AG04450 (cell line): ENCODE measurements around the gene CFAP251. TPM values are rescaled to one million over a fixed set of nuclear protein-coding genes. Genes with fewer than 3 reads are reported as not detected.

Experiments used
- CTCF ChIA-PET: fragments of 300-600, 350-600 bp; formaldehyde crosslinking; extraction: SDS; loops from one replicate; lab custom pipeline; 2022; ENCODE audit warnings: antibody characterized with exemption, inconsistent platforms; lab: Charles Lee
- POLR2A ChIA-PET: fragments of 350-600 bp; formaldehyde crosslinking; extraction: SDS; loops from one replicate; lab custom pipeline; 2021; ENCODE audit warnings: antibody characterized with exemption, inconsistent platforms; lab: Yijun Ruan, JAX
- DNase-seq: peaks from one replicate; pipeline ENCODE4 v3.0.0-alpha.2; 2011; ENCODE audit warnings: low read depth, low spot score
- H3K27ac ChIP-seq: one replicate; pipeline ENCODE4 v1.5.1; 2012; ENCODE audit warnings: low read depth, low read length, control low read depth
- H3K27me3 ChIP-seq: one replicate; pipeline ENCODE4 v1.6.0; 2012; ENCODE audit warnings: low read length; ENCODE audit not compliant: control insufficient read depth, insufficient read depth
- H3K4me3 ChIP-seq: 2 replicates; pipeline ENCODE4 v1.5.1; 2011; ENCODE audit warnings: mild to moderate bottlenecking, low read depth, low read length, control low read depth
- H3K9me3 ChIP-seq: 2 replicates; pipeline ENCODE4 v1.5.1; 2012; ENCODE audit warnings: low read length; ENCODE audit not compliant: control insufficient read depth, insufficient read depth
- polyA plus RNA-seq: library from polyadenylated mRNA; depleted of rRNA; stranded (reverse); fragments of >200 nt; gene quantifications from 2 replicates; pipeline ENCODE4 v1.2.3, GENCODE V29; 2011
- TF ChIP-seq, protein P1 (sequence below): IDR thresholded peaks from 2 replicates; pipeline ENCODE4 v1.5.1; 2011; ENCODE audit warnings: low read depth, low read length, control low read depth, inconsistent platforms

CFAP251 gene
- polyA plus RNA-seq, 1 experiment, result 16.1 TPM

DNA sequence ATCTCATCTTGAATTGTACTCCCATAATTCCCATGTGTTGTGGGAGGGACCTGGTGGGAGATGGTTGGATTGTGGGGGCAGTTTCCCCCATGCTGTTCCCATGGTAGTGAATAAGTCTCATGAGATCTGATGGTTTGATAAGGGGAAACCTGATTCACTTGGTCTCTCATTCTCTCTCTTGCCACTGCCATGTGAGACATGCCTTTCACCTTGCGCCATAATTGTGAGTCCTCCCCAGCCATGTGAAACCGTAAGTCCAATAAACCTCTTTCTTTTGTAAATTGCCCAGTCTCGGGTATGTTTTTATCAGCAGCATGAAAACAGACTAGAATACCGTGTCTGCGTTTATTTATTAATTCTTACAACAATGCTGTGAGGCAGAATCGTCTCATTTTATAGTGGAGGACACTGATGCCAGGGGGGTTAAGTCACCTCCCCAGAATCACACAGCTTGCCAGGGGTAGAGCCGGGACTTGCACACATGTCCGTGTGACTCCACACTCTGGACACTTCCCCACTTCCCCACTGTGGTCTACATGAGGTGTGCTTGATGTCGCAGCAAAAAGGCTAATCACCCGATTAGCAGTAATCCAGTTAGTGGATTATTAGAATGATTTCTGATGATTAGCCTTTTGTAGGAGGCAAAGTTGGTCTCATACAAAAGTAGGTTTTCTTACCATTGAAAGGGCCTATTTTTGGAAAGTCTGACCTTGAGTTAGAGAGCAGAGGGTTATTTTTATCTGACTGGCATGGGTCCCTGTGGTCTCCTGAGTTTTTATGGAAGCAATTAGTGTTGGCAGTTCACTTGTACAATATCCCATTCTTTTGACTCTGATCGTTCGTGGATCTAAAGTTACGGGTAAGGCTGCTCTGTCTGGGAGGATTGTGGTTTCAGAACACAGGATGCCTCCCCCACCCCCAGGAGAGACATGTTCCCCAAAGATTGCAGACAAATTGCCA is 55.9 kb downstream of the CFAP251 start:
- no peak overlapping the region for H3K4me3 ChIP-seq
- H3K27ac ChIP-seq, result no peak overlapping the region
- H3K9me3 ChIP-seq, result peaks cover 6% of the 10 kb centered on the region
- TF ChIP-seq, protein P1, sequence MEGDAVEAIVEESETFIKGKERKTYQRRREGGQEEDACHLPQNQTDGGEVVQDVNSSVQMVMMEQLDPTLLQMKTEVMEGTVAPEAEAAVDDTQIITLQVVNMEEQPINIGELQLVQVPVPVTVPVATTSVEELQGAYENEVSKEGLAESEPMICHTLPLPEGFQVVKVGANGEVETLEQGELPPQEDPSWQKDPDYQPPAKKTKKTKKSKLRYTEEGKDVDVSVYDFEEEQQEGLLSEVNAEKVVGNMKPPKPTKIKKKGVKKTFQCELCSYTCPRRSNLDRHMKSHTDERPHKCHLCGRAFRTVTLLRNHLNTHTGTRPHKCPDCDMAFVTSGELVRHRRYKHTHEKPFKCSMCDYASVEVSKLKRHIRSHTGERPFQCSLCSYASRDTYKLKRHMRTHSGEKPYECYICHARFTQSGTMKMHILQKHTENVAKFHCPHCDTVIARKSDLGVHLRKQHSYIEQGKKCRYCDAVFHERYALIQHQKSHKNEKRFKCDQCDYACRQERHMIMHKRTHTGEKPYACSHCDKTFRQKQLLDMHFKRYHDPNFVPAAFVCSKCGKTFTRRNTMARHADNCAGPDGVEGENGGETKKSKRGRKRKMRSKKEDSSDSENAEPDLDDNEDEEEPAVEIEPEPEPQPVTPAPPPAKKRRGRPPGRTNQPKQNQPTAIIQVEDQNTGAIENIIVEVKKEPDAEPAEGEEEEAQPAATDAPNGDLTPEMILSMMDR, result no peak
- no peaks in the 10 kb centered on the region for H3K27me3 ChIP-seq
- DNase-seq, result no peak
- ChIA-PET POLR2A (no interaction called here), CTCF (no interaction called here)

DNA sequence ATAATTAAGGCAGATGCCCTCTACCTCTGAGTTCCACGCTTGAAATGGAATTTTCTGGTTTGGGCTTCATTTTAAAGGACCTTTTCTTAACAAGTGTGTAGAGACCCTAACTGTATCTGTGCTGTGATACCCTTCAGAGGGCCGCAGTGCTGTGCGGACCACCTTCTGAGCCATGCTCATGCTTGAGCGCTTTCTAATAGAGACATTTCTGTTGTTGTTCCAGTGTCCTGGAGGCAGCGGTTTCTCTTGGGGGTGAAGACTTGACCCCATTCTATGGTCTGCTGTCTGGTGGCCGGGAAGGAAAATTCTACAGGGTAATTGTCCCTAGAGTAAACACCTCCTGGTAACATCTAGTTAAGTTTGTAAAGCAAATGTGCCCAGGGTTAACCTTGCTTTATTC is 56.6 kb downstream of the CFAP251 start:
- TF ChIP-seq, protein P1, result no peak
- Histone ChIP-seq H3K27ac (no peak overlapping the region), H3K4me3 (no peak overlapping the region), H3K27me3 (no peaks in the 10 kb centered on the region), H3K9me3 (peaks cover 6% of the 10 kb centered on the region)
- ChIA-PET POLR2A (no interaction called here), CTCF (no interaction called here)
- no peak for DNase-seq

DNA sequence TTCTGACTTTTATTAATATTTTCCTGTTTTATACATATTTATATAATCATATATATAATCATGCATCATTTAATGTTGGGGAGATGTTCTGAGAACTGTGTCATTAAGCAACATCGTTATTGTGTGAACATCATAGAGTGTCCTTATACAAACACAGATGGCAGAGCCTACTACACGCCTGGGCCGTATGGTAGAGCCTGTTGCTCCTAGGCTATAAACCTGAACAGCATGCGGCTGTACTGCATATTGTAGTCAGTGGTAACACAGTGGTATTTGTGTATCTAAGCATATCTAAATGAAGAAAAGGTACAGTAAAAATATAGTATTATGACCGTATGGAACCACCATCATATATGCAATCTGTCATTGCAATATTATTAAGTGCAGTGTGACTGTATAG is 58.6 kb downstream of the CFAP251 start:
- CTCF ChIA-PET, result no interaction called here
- POLR2A ChIA-PET, result no interaction called here
- H3K27ac ChIP-seq, result no peak overlapping the region
- peaks cover 6% of the 10 kb centered on the region for H3K9me3 ChIP-seq
- DNase-seq, result no peak
- TF ChIP-seq, protein P1, result no peak
- no peak overlapping the region for H3K4me3 ChIP-seq
- H3K27me3 ChIP-seq, result no peaks in the 10 kb centered on the region

DNA sequence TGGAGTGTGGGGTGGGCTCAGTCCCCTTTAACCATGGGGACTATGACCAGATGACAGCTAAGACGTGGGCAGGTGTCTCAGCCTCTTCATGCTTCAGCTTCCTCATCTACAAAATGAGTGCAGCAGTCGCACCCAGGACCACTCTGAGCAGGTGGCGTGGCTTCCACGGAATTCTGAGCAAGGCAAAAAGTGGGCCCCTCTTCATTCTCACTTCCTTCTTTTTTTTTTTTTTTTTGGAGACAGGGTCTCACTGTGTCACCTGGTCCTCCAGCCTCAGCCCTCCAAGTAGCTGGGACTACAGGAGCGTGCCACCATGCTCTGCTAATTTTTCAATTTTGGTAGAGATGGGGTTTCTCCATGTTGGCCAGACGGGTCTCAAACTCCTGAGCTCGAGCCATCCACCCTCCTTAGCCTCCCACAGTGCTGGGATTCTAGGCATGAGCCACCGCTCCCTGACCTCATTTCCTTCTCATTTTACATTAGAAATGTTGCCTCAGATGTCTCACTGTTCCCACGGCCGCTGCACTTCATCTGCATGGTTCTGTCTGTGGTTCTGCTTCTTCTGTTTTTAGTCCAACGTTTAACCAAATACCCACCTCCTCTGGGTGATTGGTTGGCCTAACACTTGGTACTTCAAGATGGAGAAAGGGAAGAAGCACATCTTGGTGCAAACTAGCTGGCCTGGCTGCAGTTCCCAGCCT is 61.9 kb downstream of the CFAP251 start:
- Histone ChIP-seq H3K27ac (no peak overlapping the region), H3K9me3 (no peaks in the 10 kb centered on the region), H3K4me3 (no peak overlapping the region), H3K27me3 (no peaks in the 10 kb centered on the region)
- CTCF ChIA-PET, result interaction anchor here (0.6 kb wide), 1 partner anchor 468 kb away, joined by 3 read pairs; no protein-coding TSS in a partner anchor
- no peak for DNase-seq
- POLR2A ChIA-PET, result interaction anchor here (0.5 kb wide), 1 partner anchor 220 kb away, joined by 4 read pairs; no protein-coding TSS in a partner anchor
- TF ChIP-seq, protein P1, result no peak

DNA sequence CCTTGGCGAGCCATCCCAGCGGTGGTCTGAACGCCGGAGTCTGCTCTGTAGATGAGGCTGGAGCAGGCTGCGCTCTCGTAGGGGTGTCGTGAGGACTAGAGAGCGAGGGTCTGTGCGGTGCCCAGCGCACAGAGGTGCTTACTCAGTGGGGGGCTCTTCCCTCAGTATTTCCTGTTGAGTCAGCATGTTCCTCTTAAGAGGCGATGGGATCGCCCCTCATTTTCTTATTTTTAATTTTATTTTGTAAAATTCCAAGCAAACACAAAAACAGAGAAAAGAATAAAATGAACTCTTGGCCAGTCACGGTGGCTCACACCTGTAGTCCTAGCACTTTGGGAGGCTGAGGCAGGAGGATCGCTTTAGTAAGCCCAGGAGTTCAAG is 62.5 kb downstream of the CFAP251 start:
- Histone ChIP-seq H3K27ac (no peak overlapping the region), H3K4me3 (no peak overlapping the region), H3K27me3 (no peaks in the 10 kb centered on the region), H3K9me3 (no peaks in the 10 kb centered on the region)
- no peak for DNase-seq
- TF ChIP-seq, protein P1, result no peak
- ChIA-PET POLR2A (no interaction called here), CTCF (interaction anchor here (0.6 kb wide), 1 partner anchor 468 kb away, joined by 3 read pairs; no protein-coding TSS in a partner anchor)
